GM23338 (cell line): ENCODE data around the gene SLFN12L. TPM values are rescaled to one million over a fixed set of nuclear protein-coding genes. Genes with fewer than 3 reads are reported as not detected.
A peak's percentile ranks its signal among the peaks of the same experiment; 100 is the strongest.

ENCODE experiments used
- ATAC-seq: fragments of 200-7000 bp; cut with Tn5 transposase; 3 replicates; pipeline ENCODE4 v1.9.1; 2020
- DNase-seq: peaks from one replicate; pipeline ENCODE4 v3.0.0-alpha.2; 2015; ENCODE audit warnings: low spot score
- H2AFZ ChIP-seq: fragments of 200-600 bp; sonication (generic); 2 replicates; pipeline ENCODE4 v1.8.0; 2016; ENCODE audit warnings: antibody characterized with exemption, mild to moderate bottlenecking, moderate library complexity
- H3F3A ChIP-seq: fragments of 200-600 bp; sonication (generic); replicated peaks from 2 replicates; pipeline ENCODE4 v1.8.0; 2017; ENCODE audit warnings: antibody characterized with exemption, mixed run types, low read depth
- H3K27ac ChIP-seq: fragments of 200-600 bp; sonication (generic); 2 replicates; pipeline ENCODE4 v1.6.1; 2016; ENCODE audit warnings: low read depth
- H3K27me3 ChIP-seq: fragments of 200-600 bp; sonication (generic); 2 replicates; pipeline ENCODE4 v1.8.0; 2016; ENCODE audit warnings: mild to moderate bottlenecking, mixed run types, moderate library complexity; ENCODE audit not compliant: insufficient read depth
- H3K36me3 ChIP-seq: fragments of 200-600 bp; sonication (generic); 2 replicates; pipeline ENCODE4 v1.8.0; 2016; ENCODE audit warnings: mild to moderate bottlenecking; ENCODE audit not compliant: insufficient read depth
- H3K4me1 ChIP-seq: fragments of 200-600 bp; sonication (generic); 2 replicates; pipeline ENCODE4 v1.8.0; 2016; ENCODE audit warnings: mild to moderate bottlenecking, moderate library complexity; ENCODE audit not compliant: insufficient read depth
- H3K4me2 ChIP-seq: fragments of 200-600 bp; sonication (generic); 2 replicates; pipeline ENCODE4 v1.7.1; 2017; ENCODE audit warnings: mixed run types
- H3K4me3 ChIP-seq: fragments of 200-600 bp; sonication (generic); 2 replicates; pipeline ENCODE4 v1.6.1; 2016; ENCODE audit warnings: mixed run types
- H3K79me2 ChIP-seq: fragments of 200-600 bp; sonication (generic); replicated peaks from 2 replicates; pipeline ENCODE4 v1.8.0; 2017; ENCODE audit warnings: mild to moderate bottlenecking; ENCODE audit not compliant: insufficient read depth
- H3K9me2 ChIP-seq: fragments of 200-600 bp; sonication (generic); 2 replicates; pipeline ENCODE4 v1.8.0; 2017; ENCODE audit not compliant: insufficient read depth
- H4K20me1 ChIP-seq: fragments of 200-600 bp; sonication (generic); replicated peaks from 2 replicates; pipeline ENCODE4 v1.8.0; 2017; ENCODE audit warnings: mild to moderate bottlenecking; ENCODE audit not compliant: insufficient read depth
- H3K27ac Mint-ChIP-seq: 2 replicates; pipeline ENCODE4 v1.8.0; 2020; ENCODE audit warnings: inconsistent platforms, mild to moderate bottlenecking, moderate library complexity, mixed read lengths
- H3K27me3 Mint-ChIP-seq: 3 replicates; pipeline ENCODE4 v1.8.0; 2022; ENCODE audit warnings: low read depth, mild to moderate bottlenecking, moderate library complexity, mixed read lengths, inconsistent platforms; ENCODE audit not compliant: insufficient read depth, poor library complexity
- H3K36me3 Mint-ChIP-seq: 3 replicates; pipeline ENCODE4 v1.8.0; 2021; ENCODE audit warnings: low read depth, mild to moderate bottlenecking, inconsistent platforms, moderate library complexity, mixed read lengths
- H3K4me1 Mint-ChIP-seq: 3 replicates; pipeline ENCODE4 v1.8.0; 2020; ENCODE audit warnings: mild to moderate bottlenecking, inconsistent platforms, mixed read lengths
- H3K4me3 Mint-ChIP-seq: 3 replicates; pipeline ENCODE4 v1.8.0; 2021; ENCODE audit warnings: moderate library complexity, mild to moderate bottlenecking, inconsistent platforms, mixed read lengths
- H3K9me3 Mint-ChIP-seq: 3 replicates; pipeline ENCODE4 v1.8.0; 2020; ENCODE audit warnings: moderate library complexity, mild to moderate bottlenecking, inconsistent platforms, mixed read lengths
- CTCF ChIP-seq, 2 experiments: fragments of 200-600 bp in 1 of 2; sonication (generic) in 1 of 2; conservative IDR thresholded peaks; 2 replicates each; pipeline versions ENCODE4 v1.5.1 to v1.6.1; 2016 to 2017; ENCODE audit warnings: antibody characterized with exemption in 2 of 2, low read depth in 2 of 2, mild to moderate bottlenecking in 2 of 2, moderate library complexity in 1 of 2
- EZH2 ChIP-seq: fragments of 200-600 bp; sonication (generic); IDR thresholded peaks from one replicate; pipeline ENCODE4 v1.8.0; 2017; ENCODE audit warnings: antibody characterized with exemption, mild to moderate bottlenecking, low read depth; ENCODE audit not compliant: unreplicated experiment
- EZH2phosphoT487 ChIP-seq: fragments of 200-600 bp; sonication (generic); IDR thresholded peaks from one replicate; pipeline ENCODE4 v1.8.1; 2018; ENCODE audit warnings: antibody characterized with exemption; ENCODE audit not compliant: unreplicated experiment
- JUNB ChIP-seq: IDR thresholded peaks from one replicate; pipeline ENCODE4 v1.6.1; 2016; ENCODE audit warnings: antibody characterized with exemption; ENCODE audit not compliant: unreplicated experiment
- NANOG ChIP-seq: IDR thresholded peaks from 2 replicates; pipeline ENCODE4 v1.6.1; 2016; ENCODE audit warnings: antibody characterized with exemption, borderline replicate concordance
- STAT1 ChIP-seq: IDR thresholded peaks from one replicate; pipeline ENCODE4 v1.6.1; 2016; ENCODE audit warnings: antibody characterized with exemption; ENCODE audit not compliant: unreplicated experiment
- ZNF114 ChIP-seq: fragments of 250-450 bp; sonication (Bioruptor Pico); IDR thresholded peaks from 2 replicates; pipeline ENCODE4 v1.5.0; 2020; ENCODE audit warnings: mild to moderate bottlenecking, moderate library complexity
- ZNF331 ChIP-seq: fragments of 250-450 bp; sonication (Bioruptor Pico); IDR thresholded peaks from 2 replicates; pipeline ENCODE4 v1.5.0; 2020; ENCODE audit warnings: low read depth, mild to moderate bottlenecking, moderate library complexity
- polyA plus RNA-seq: library from polyadenylated mRNA; unstranded; fragments of >200 nt; fragmentation: Nextera tagmentation; extraction: Ambion mirVana; gene quantifications from 2 replicates; pipeline ENCODE4 v1.2.1, GENCODE V29; 2016
- total RNA-seq: library from RNA; depleted of rRNA; stranded (reverse); fragments of >200 nt; shearing (Covaris generic); gene quantifications from 2 replicates; pipeline ENCODE4 v1.2.3, GENCODE V29; 2014

SLFN12L gene
- total and polyA plus RNA-seq, 2 experiments from 2014 or later: not detected

- Histone ChIP-seq H3K36me3 (no peaks in the 10 kb centered on the region; the same call in 1 of the 2 replicates), H3K9me2 (no peaks in the 10 kb centered on the region), H4K20me1 (peaks cover 22% of the 10 kb centered on the region), H3K4me1 (peaks cover 55% of the 10 kb centered on the region), H3K4me3 (peak overlapping the region; percentile 49), H3K27me3 (peaks cover 100% of the 10 kb centered on the region), H2AFZ (no peak overlapping the region), H3K79me2 (no peaks in the 10 kb centered on the region), H3F3A (peaks cover 10% of the 10 kb centered on the region), H3K4me2 (peak overlapping the region; percentile 78), H3K27ac (no peak overlapping the region)
- Mint-ChIP-seq H3K4me3 (peak overlapping the region; percentile 66), H3K4me1 (peaks cover 41% of the 10 kb centered on the region), H3K36me3 (peaks cover 6% of the 10 kb centered on the region), H3K9me3 (peaks cover 16% of the 10 kb centered on the region), H3K27ac (no peak overlapping the region), H3K27me3 (peaks cover 93% of the 10 kb centered on the region)
- ATAC-seq (peak; percentile 40), DNase-seq (peak; percentile 76)
- TF ChIP-seq EZH2 (peak; percentile 80), NANOG (no peak)
Observed at GRCh38 chr17:35496451-35497290, 40.8 kb downstream of the SLFN12L start.

- no peak overlapping the region for H3K27ac Mint-ChIP-seq
- no peak overlapping the region for H3K4me3 ChIP-seq
- H3K79me2 ChIP-seq: no peaks in the 10 kb centered on the region
- no peaks in the 10 kb centered on the region; the same call in 1 of the 3 replicates for H3K9me3 Mint-ChIP-seq
- TF ChIP-seq EZH2: peak; percentile 58
- no peak for TF ChIP-seq STAT1
- H3K27me3 ChIP-seq: peaks cover 100% of the 10 kb centered on the region
- H4K20me1 ChIP-seq: peaks cover 21% of the 10 kb centered on the region
- DNase-seq (peak; percentile 74), ATAC-seq (no peak)
- H3K36me3 Mint-ChIP-seq: no peaks in the 10 kb centered on the region
- no peaks in the 10 kb centered on the region for H3K9me2 ChIP-seq
- H3K27ac ChIP-seq: no peak overlapping the region
- peaks cover 10% of the 10 kb centered on the region for H3F3A ChIP-seq
- no peak overlapping the region for H2AFZ ChIP-seq
- H3K4me1 Mint-ChIP-seq: peaks cover 39% of the 10 kb centered on the region
- H3K4me1 ChIP-seq: peaks cover 49% of the 10 kb centered on the region
- no peak overlapping the region for H3K4me3 Mint-ChIP-seq
- no peaks in the 10 kb centered on the region for H3K36me3 ChIP-seq
- H3K27me3 Mint-ChIP-seq: peaks cover 95% of the 10 kb centered on the region
- H3K4me2 ChIP-seq: no peak overlapping the region
Observed at GRCh38 chr17:35493040-35493439, 44.4 kb downstream of the SLFN12L start.

- H3K27me3 ChIP-seq: peaks cover 100% of the 10 kb centered on the region
- peaks cover 43% of the 10 kb centered on the region for H3K4me1 Mint-ChIP-seq
- TF ChIP-seq ZNF331 (CRISPR knock-in tag): no peak
- no peak for TF ChIP-seq CTCF (conservative IDR thresholded peaks at IDR 0.05; ENCODE audit: low read depth in 2 of 2)
- no peak for TF ChIP-seq ZNF114
- TF ChIP-seq EZH2: no peak
- no peak for TF ChIP-seq EZH2phosphoT487
- no peak for TF ChIP-seq JUNB
Observed at GRCh38 chr17:35491417-35491816, 46.1 kb downstream of the SLFN12L start.

More at GRCh38 chr17:35491417-35491816, 46.1 kb downstream of the SLFN12L start:
- no peaks in the 10 kb centered on the region for H3K36me3 Mint-ChIP-seq
- H3K4me2 ChIP-seq: no peak overlapping the region
- H3K9me3 Mint-ChIP-seq: no peaks in the 10 kb centered on the region; the same call in 1 of the 3 replicates
- no peaks in the 10 kb centered on the region for H3K79me2 ChIP-seq
- H3K4me3 ChIP-seq: no peak overlapping the region
- H4K20me1 ChIP-seq: peaks cover 25% of the 10 kb centered on the region
- no peak overlapping the region for H3K4me3 Mint-ChIP-seq
- no peak overlapping the region for H3K27ac ChIP-seq
- no peaks in the 10 kb centered on the region for H3K9me2 ChIP-seq
- H3K27me3 Mint-ChIP-seq: peaks cover 96% of the 10 kb centered on the region
- no peak for ATAC-seq
- H3K36me3 ChIP-seq: no peaks in the 10 kb centered on the region
- no peak overlapping the region for H2AFZ ChIP-seq
- peaks cover under 1% of the 10 kb centered on the region for H3F3A ChIP-seq
- H3K4me1 ChIP-seq: peaks cover 50% of the 10 kb centered on the region
- no peak overlapping the region for H3K27ac Mint-ChIP-seq
- DNase-seq: no peak
